Naive thymus-derived CD8-positive, alpha-beta T cell (primary cell): Measurements from ENCODE around the gene COMMD1. TPM values are rescaled to one million over a fixed set of nuclear protein-coding genes. Genes with fewer than 3 reads are reported as not detected.

Experiments used
- ATAC-seq, 2 donors: fragments of 150-1000 bp; cut with Tn5 transposase in 1 of 2; sonication (Bioruptor Pico), chemical (Tn5 transposase) in 1 of 2; 1 replicate in 1 of 2; 2 replicates in 1 of 2; pipeline ENCODE4 v1.10.0; 2021; ENCODE audit warnings: mild to moderate bottlenecking in 2 of 2, moderate library complexity in 2 of 2
- POLR2A ChIA-PET: fragments of 350-600 bp; sonication (Branson Sonifier 250); formaldehyde crosslinking; loops from one replicate; lab custom pipeline; 2021; ENCODE audit warnings: antibody characterized with exemption; lab: Charles Lee
- DNase-seq, 10 donors: peaks; one replicate each; pipeline versions ENCODE4 v3.0.0 to v3.0.0-alpha.2; 2020 to 2022
- H3K27ac Mint-ChIP-seq, 10 donors: one replicate each; pipeline ENCODE4 v1.8.0; 2020 to 2022; ENCODE audit warnings: mild to moderate bottlenecking in 10 of 10, mixed read lengths in 10 of 10, moderate library complexity in 4 of 10, inconsistent platforms in 1 of 10
- H3K27me3 Mint-ChIP-seq, 5 donors: one replicate each; pipeline ENCODE4 v1.8.0; 2021 to 2022; ENCODE audit warnings: mixed read lengths in 5 of 5
- H3K36me3 Mint-ChIP-seq, 3 donors: one replicate each; pipeline ENCODE4 v1.8.0; 2020 to 2022; ENCODE audit warnings: mixed read lengths in 3 of 3, mild to moderate bottlenecking in 2 of 3, inconsistent platforms in 1 of 3
- H3K4me1 Mint-ChIP-seq, 4 donors: one replicate each; pipeline ENCODE4 v1.8.0; 2021 to 2022; ENCODE audit warnings: mixed read lengths in 4 of 4
- H3K4me3 Mint-ChIP-seq, 10 donors: one replicate each; pipeline ENCODE4 v1.8.0; 2020 to 2022; ENCODE audit warnings: mild to moderate bottlenecking in 10 of 10, mixed read lengths in 10 of 10, moderate library complexity in 6 of 10, inconsistent platforms in 1 of 10
- H3K9me3 Mint-ChIP-seq, 9 donors: one replicate each; pipeline ENCODE4 v1.8.0; 2020 to 2022; ENCODE audit warnings: mixed read lengths in 9 of 9, mild to moderate bottlenecking in 3 of 9, inconsistent platforms in 1 of 9, moderate library complexity in 1 of 9
- polyA plus RNA-seq, 3 donors: library from polyadenylated mRNA; unstranded; fragments of 300-500 nt; fragmentation: Illumina TruSeq; gene quantifications; one replicate each; pipeline ENCODE4 v1.2.3, GENCODE V29; 2021
- total RNA-seq, 8 experiments: library from RNA in 2 of 8; stranded (reverse) in 2 of 8; gene quantifications; one replicate each; pipeline ENCODE4 v1.2.3 and lab custom pipeline; 2021 to 2026

Gene COMMD1
- total and polyA plus RNA-seq, 5 experiments from 2014 or later = 15.2 to 63.4 (median 48.4) TPM

DNA sequence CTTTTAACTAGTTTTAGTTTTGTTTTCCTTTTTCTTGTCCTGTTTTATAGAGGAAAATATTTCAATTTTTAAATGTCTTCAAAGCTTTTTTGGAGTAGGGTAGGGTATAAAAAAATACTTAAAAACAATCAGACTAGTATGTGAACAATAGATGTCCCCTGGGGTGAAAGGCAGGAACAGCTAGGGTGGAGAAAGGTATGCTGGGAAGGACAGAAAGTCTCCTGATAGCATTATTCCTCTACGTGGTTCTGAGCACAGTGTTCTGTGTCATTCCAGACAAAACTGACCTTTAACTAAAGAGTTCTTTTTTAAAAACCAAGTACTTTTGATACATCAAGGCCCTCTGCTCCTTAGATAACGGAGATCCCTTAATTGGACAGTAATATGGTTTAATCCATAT, 258.4 kb downstream of the COMMD1 start:
- H3K4me3 Mint-ChIP-seq = no peak overlapping the region
- H3K36me3 Mint-ChIP-seq = no peaks in the 10 kb centered on the region

GRCh38 chr2:62175728-62176127, 270.3 kb downstream of the COMMD1 start:
- peaks cover 0 to 6% (median 0%) of the 10 kb centered on the region in 4 donors for H3K4me1 Mint-ChIP-seq
- H3K27me3 Mint-ChIP-seq = no peaks in the 10 kb centered on the region
- POLR2A ChIA-PET = no interaction called here
- no peaks in the 10 kb centered on the region for H3K36me3 Mint-ChIP-seq
- no peak overlapping the region for H3K4me3 Mint-ChIP-seq
- ATAC-seq (no peak), DNase-seq (no peak)
- H3K27ac Mint-ChIP-seq = no peak overlapping the region
- H3K9me3 Mint-ChIP-seq = no peaks in the 10 kb centered on the region

More for the DNA sequence above, 258.4 kb downstream of the COMMD1 start:
- H3K4me1 Mint-ChIP-seq = no peaks in the 10 kb centered on the region
- DNase-seq (no peak), ATAC-seq (no peak)
- no peak overlapping the region for H3K27ac Mint-ChIP-seq
- H3K27me3 Mint-ChIP-seq = no peaks in the 10 kb centered on the region
- no peaks in the 10 kb centered on the region for H3K9me3 Mint-ChIP-seq
- POLR2A ChIA-PET = no interaction called here

DNA sequence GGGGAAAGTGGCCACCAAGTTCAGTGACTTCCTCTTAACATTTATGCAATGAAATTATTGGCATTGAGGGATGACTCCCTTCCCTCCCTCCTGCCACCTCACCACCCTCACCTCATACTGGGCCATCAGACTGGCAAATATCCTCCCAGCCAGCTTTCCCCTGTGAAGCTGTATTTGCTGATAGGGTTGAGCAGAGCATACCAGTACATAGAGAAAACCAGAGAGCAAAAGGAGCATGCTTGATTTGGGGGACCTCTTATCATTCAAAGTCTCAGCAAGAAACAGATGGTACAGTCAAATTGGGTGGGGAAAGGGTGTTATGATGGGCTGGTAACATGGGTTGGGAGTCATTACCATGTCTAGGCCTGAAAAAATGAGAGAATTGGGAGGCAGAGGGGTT, 271.3 kb downstream of the COMMD1 start:
- ATAC-seq (no peak), DNase-seq (no peak)
- no peak overlapping the region for H3K4me3 Mint-ChIP-seq
- H3K36me3 Mint-ChIP-seq = no peaks in the 10 kb centered on the region
- POLR2A ChIA-PET = no interaction called here
- peaks cover 5 to 17% (median 8%) of the 10 kb centered on the region in 4 donors for H3K4me1 Mint-ChIP-seq
- no peaks in the 10 kb centered on the region for H3K9me3 Mint-ChIP-seq
- H3K27me3 Mint-ChIP-seq = no peaks in the 10 kb centered on the region
- peak overlapping the region in 1 of 10 donors; percentile 43 for H3K27ac Mint-ChIP-seq

- DNase-seq (no peak), ATAC-seq (no peak)
- Mint-ChIP-seq H3K4me1 (peaks cover 5 to 19% (median 12%) of the 10 kb centered on the region in 4 donors), H3K9me3 (no peaks in the 10 kb centered on the region), H3K27me3 (no peaks in the 10 kb centered on the region), H3K4me3 (no peak overlapping the region), H3K27ac (no peak overlapping the region), H3K36me3 (no peaks in the 10 kb centered on the region)
- POLR2A ChIA-PET = no interaction called here
Observed at GRCh38 chr2:62177392-62178049, 272.0 kb downstream of the COMMD1 start.

DNA sequence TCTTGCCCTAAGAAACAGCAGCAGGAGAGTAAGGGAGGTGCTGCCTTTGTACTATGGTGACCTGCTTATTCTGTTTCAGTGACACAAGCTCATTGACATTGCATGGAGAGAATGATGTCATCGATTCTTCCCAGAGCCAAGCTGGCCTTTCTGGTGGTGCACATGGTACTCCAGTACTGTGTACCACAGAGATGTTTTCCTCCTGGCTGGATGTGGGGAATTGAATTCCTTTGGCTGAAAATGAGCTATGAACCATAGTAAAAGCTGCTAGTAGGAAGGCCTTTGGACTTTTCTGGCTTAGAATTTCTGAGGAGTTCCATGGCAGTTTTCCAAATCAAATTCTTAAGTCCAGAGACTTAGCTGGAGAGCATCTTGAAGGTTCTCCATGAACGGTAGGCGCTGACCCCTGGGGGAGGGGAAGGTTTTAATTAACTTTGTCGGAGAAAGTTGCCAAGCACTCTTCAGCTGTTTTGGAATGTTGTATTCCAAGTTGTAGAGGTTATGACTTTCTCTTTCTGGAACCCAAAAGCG, 273.3 kb downstream of the COMMD1 start:
- Mint-ChIP-seq H3K36me3 (no peaks in the 10 kb centered on the region), H3K27me3 (no peaks in the 10 kb centered on the region), H3K9me3 (no peaks in the 10 kb centered on the region), H3K27ac (no peak overlapping the region), H3K4me1 (peaks cover 5 to 19% (median 12%) of the 10 kb centered on the region in 4 donors), H3K4me3 (no peak overlapping the region)
- ATAC-seq (no peak), DNase-seq (no peak)
- POLR2A ChIA-PET = no interaction called here

GRCh38 chr2:62180975-62181374, 275.5 kb downstream of the COMMD1 start:
- no peak for DNase-seq
- Mint-ChIP-seq H3K36me3 (no peaks in the 10 kb centered on the region), H3K4me1 (peaks cover 5 to 19% (median 12%) of the 10 kb centered on the region in 4 donors), H3K27ac (peak overlapping the region in 3 of 10 donors; percentile 54 to 67 (median 58)), H3K27me3 (no peaks in the 10 kb centered on the region), H3K4me3 (no peak overlapping the region), H3K9me3 (no peaks in the 10 kb centered on the region)
- no peak for ATAC-seq
- POLR2A ChIA-PET = no interaction called here

DNA sequence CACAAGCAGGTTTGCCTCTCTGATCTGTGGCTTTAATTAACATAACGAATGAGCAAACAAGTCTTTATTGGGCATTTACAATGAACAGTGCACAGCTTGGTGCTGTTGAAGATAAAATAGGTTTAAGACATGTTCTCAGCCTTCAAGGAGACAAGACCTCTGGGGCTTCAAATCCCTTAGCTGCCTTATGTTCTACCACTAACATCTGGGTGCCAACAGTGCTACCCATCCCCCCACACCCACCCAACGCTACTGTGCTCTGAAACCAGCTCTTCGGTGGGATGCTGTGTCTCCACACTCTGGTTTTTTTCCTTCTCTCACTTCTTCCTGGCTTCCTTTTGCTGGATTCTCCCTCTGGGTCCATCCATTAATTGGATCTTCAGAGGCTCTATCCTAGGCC, 276.4 kb downstream of the COMMD1 start:
- DNase-seq = no peak
- Mint-ChIP-seq H3K4me1 (peaks cover 5 to 19% (median 12%) of the 10 kb centered on the region in 4 donors), H3K27me3 (no peaks in the 10 kb centered on the region), H3K9me3 (no peaks in the 10 kb centered on the region), H3K4me3 (no peak overlapping the region), H3K36me3 (no peaks in the 10 kb centered on the region), H3K27ac (peak overlapping the region in 2 of 10 donors; percentile 7 to 59)
- ATAC-seq = no peak
- POLR2A ChIA-PET = no interaction called here

GRCh38 chr2:62184512-62185230, 279.2 kb downstream of the COMMD1 start:
- no peak for ATAC-seq
- H3K9me3 Mint-ChIP-seq = no peaks in the 10 kb centered on the region
- H3K27me3 Mint-ChIP-seq = no peaks in the 10 kb centered on the region
- no peak overlapping the region for H3K4me3 Mint-ChIP-seq
- no peaks in the 10 kb centered on the region for H3K36me3 Mint-ChIP-seq
- peaks cover 5 to 19% (median 12%) of the 10 kb centered on the region in 4 donors for H3K4me1 Mint-ChIP-seq
- POLR2A ChIA-PET = interaction anchor here (1.1 kb wide), 1 partner anchor 11 kb away, joined by 3 read pairs; the partner anchor contains the start of gene B3GNT2
- peak overlapping the region in 1 of 10 donors; percentile 30 for H3K27ac Mint-ChIP-seq
- no peak for DNase-seq

Other genes with a start within 250 kb of the COMMD1 start
- 1 to 10 TPM; 5.6 to 6.1 TPM for gene FAM161A, start 51.6 kb upstream of the COMMD1 start, total RNA-seq
- gene FAM161A, start 51.6 kb upstream of the COMMD1 start, polyA plus RNA-seq = 1 to 10 TPM; 1.8 TPM
- 100 to 1,000 TPM; 109 to 114 TPM for gene CCT4, start 17.0 kb upstream of the COMMD1 start, total RNA-seq
- 100 to 1,000 TPM; 153 to 169 (median 164) TPM for gene CCT4, start 17.0 kb upstream of the COMMD1 start, polyA plus RNA-seq